ENCODE measurements around the gene PC.

The PC gene

DNA sequence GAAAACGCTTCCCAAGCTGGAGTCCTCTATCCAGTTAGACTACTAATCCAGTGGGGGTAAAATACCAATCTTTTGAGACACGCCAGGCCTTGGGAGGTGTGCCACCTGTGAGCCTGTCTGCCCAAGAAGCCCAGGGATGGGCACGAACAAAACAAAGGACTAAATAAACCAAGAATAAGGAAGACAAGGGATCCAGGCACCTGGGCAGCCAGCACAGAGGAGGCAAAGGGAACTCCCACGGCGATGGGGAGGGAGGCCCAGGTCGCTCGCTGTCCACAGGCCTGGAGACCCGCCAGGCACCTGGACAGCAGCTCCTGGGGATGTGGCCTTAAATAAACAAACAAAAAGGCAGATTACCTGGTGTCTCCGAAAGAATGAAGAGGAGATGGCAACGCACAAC lies 69.9 kb downstream of the PC start:
- ATAC-seq: no peak

DNA sequence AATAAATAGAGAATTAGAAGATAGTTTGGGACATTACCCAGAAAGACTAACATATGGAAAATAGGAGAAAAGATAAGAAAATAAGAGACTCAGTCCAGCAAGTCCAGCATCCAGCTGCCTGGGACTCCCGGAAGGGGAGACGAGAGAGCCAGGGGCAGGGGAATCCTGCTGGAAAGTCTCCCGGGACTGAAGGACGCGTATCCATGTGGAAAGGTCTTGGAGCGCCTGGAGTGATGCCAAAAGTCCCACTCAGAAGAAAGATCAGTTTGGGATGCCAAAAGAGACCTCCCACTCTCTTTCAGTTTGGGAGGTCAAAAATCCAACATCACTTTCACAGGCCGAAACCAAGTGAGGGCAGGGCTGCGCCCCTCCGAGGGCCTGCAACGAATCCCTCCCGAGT lies 70.7 kb downstream of the PC start:
- no peak for ATAC-seq
- TF ChIP-seq, protein P1, sequence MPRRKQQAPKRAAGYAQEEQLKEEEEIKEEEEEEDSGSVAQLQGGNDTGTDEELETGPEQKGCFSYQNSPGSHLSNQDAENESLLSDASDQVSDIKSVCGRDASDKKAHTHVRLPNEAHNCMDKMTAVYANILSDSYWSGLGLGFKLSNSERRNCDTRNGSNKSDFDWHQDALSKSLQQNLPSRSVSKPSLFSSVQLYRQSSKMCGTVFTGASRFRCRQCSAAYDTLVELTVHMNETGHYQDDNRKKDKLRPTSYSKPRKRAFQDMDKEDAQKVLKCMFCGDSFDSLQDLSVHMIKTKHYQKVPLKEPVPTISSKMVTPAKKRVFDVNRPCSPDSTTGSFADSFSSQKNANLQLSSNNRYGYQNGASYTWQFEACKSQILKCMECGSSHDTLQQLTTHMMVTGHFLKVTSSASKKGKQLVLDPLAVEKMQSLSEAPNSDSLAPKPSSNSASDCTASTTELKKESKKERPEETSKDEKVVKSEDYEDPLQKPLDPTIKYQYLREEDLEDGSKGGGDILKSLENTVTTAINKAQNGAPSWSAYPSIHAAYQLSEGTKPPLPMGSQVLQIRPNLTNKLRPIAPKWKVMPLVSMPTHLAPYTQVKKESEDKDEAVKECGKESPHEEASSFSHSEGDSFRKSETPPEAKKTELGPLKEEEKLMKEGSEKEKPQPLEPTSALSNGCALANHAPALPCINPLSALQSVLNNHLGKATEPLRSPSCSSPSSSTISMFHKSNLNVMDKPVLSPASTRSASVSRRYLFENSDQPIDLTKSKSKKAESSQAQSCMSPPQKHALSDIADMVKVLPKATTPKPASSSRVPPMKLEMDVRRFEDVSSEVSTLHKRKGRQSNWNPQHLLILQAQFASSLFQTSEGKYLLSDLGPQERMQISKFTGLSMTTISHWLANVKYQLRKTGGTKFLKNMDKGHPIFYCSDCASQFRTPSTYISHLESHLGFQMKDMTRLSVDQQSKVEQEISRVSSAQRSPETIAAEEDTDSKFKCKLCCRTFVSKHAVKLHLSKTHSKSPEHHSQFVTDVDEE (CRISPR knock-in tag; IDR thresholded peaks at IDR 0.05): no peak
- TF ChIP-seq GLIS3 (CRISPR knock-in tag; IDR thresholded peaks at IDR 0.05) (no peak), BACH2 (CRISPR knock-in tag; IDR thresholded peaks at IDR 0.05; ENCODE audit: borderline replicate concordance) (no peak), CSDC2 (CRISPR knock-in tag; IDR thresholded peaks at IDR 0.05) (no peak), ZFP3 (CRISPR knock-in tag; IDR thresholded peaks at IDR 0.05) (no peak)

More for the DNA sequence above, 69.9 kb downstream of the PC start:
- TF ChIP-seq ISL1 (CRISPR knock-in tag; IDR thresholded peaks at IDR 0.05): no peak
- TF ChIP-seq TOX (CRISPR knock-in tag; IDR thresholded peaks at IDR 0.05; ENCODE audit: borderline replicate concordance): no peak
- TF ChIP-seq ARNTL (CRISPR knock-in tag; IDR thresholded peaks at IDR 0.05; ENCODE audit: borderline replicate concordance, low read depth): no peak
- TF ChIP-seq GLIS3 (CRISPR knock-in tag; IDR thresholded peaks at IDR 0.05): no peak
- no peak for TF ChIP-seq ESRRG (CRISPR knock-in tag; IDR thresholded peaks at IDR 0.05)
- TF ChIP-seq ZNF565 (CRISPR knock-in tag; conservative IDR thresholded peaks at IDR 0.05; ENCODE audit: low read depth): no peak
- no peak for TF ChIP-seq TCF4 (CRISPR knock-in tag; IDR thresholded peaks at IDR 0.05; ENCODE audit: borderline replicate concordance)
- TF ChIP-seq, protein P2, sequence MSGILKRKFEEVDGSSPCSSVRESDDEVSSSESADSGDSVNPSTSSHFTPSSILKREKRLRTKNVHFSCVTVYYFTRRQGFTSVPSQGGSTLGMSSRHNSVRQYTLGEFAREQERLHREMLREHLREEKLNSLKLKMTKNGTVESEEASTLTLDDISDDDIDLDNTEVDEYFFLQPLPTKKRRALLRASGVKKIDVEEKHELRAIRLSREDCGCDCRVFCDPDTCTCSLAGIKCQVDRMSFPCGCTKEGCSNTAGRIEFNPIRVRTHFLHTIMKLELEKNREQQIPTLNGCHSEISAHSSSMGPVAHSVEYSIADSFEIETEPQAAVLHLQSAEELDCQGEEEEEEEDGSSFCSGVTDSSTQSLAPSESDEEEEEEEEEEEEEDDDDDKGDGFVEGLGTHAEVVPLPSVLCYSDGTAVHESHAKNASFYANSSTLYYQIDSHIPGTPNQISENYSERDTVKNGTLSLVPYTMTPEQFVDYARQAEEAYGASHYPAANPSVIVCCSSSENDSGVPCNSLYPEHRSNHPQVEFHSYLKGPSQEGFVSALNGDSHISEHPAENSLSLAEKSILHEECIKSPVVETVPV (CRISPR knock-in tag; IDR thresholded peaks at IDR 0.05): no peak
- TF ChIP-seq ZFP3 (CRISPR knock-in tag; IDR thresholded peaks at IDR 0.05): no peak
- TF ChIP-seq, protein P3, sequence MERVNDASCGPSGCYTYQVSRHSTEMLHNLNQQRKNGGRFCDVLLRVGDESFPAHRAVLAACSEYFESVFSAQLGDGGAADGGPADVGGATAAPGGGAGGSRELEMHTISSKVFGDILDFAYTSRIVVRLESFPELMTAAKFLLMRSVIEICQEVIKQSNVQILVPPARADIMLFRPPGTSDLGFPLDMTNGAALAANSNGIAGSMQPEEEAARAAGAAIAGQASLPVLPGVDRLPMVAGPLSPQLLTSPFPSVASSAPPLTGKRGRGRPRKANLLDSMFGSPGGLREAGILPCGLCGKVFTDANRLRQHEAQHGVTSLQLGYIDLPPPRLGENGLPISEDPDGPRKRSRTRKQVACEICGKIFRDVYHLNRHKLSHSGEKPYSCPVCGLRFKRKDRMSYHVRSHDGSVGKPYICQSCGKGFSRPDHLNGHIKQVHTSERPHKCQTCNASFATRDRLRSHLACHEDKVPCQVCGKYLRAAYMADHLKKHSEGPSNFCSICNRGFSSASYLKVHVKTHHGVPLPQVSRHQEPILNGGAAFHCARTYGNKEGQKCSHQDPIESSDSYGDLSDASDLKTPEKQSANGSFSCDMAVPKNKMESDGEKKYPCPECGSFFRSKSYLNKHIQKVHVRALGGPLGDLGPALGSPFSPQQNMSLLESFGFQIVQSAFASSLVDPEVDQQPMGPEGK (CRISPR knock-in tag; IDR thresholded peaks at IDR 0.05; ENCODE audit: borderline replicate concordance): no peak
- no peak for TF ChIP-seq RARB (CRISPR knock-in tag; IDR thresholded peaks at IDR 0.05)
- TF ChIP-seq, protein P4, sequence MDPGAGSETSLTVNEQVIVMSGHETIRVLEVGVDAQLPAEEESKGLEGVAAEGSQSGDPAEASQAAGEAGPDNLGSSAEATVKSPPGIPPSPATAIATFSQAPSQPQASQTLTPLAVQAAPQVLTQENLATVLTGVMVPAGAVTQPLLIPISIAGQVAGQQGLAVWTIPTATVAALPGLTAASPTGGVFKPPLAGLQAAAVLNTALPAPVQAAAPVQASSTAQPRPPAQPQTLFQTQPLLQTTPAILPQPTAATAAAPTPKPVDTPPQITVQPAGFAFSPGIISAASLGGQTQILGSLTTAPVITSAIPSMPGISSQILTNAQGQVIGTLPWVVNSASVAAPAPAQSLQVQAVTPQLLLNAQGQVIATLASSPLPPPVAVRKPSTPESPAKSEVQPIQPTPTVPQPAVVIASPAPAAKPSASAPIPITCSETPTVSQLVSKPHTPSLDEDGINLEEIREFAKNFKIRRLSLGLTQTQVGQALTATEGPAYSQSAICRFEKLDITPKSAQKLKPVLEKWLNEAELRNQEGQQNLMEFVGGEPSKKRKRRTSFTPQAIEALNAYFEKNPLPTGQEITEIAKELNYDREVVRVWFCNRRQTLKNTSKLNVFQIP (CRISPR knock-in tag; IDR thresholded peaks at IDR 0.05; ENCODE audit: borderline replicate concordance, low read depth): no peak
- no peak for TF ChIP-seq CSDC2 (CRISPR knock-in tag; IDR thresholded peaks at IDR 0.05)

DNA sequence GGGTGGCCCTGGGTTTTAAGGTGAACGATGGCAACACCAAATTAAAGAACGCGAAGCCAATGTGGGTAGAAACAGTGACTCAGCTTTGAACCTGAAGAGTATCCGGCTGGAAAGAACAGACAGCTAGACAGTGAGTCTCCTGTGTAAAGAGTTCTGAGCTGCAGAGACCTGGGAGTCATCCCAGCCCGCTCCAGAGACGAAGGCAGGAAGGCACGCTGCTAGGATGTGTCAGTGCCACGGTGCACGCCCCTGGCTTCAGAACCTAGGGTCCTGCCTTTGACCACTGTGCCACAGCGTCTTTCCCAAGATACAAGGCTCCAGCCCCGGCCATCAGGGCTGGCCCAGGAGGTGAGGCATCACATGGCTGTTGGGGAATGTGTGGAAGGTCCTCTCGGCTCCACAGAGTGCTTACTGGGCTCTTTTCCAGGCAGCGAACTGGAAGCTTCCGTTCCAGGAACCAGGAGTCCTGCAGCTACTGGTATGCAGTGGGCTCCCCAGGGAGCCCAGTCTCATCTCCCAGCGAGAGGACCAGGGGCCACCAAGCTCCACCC lies 71.4 kb downstream of the PC start:
- no peak for TF ChIP-seq ZNF70 (CRISPR knock-in tag; IDR thresholded peaks at IDR 0.05)
- no peak for TF ChIP-seq ZNF8 (CRISPR knock-in tag; IDR thresholded peaks at IDR 0.05)
- TF ChIP-seq, protein P2 (CRISPR knock-in tag; IDR thresholded peaks at IDR 0.05): no peak
- TF ChIP-seq ZC3H10 (CRISPR knock-in tag; IDR thresholded peaks at IDR 0.05): no peak
- TF ChIP-seq CSDC2 (CRISPR knock-in tag; IDR thresholded peaks at IDR 0.05): no peak
- peak; percentile 9; the same call in 1 of the 3 replicates for ATAC-seq

DNA sequence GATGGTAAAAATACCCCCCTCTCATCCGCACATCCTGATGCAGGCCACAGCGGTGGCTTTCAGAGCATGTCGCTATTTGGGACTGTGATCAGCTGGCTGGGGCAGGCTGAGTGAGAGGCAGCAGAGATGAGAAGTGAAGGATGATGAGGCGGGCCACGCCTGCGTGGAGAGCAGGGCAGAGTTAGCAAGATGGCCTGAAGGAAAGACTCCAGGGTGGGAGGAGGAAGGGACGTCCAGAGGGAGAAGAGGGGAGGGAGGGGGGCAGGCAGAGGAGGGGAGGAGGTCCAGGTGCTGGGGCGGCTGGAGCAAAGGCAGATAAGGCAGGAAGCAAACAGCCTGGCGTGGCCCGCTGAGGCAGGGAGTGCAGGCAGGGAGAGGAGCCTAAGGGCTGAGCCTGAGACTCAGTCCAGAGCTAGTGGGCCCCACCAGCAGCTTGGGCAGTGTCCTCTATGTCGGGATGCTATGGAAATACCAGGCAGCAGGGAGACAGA lies 72.2 kb downstream of the PC start:
- TF ChIP-seq ARNTL (CRISPR knock-in tag; IDR thresholded peaks at IDR 0.05; ENCODE audit: borderline replicate concordance, low read depth) (no peak), ISL1 (CRISPR knock-in tag; IDR thresholded peaks at IDR 0.05) (no peak), ESRRG (CRISPR knock-in tag; IDR thresholded peaks at IDR 0.05) (no peak), TOX (CRISPR knock-in tag; IDR thresholded peaks at IDR 0.05; ENCODE audit: borderline replicate concordance) (no peak), OSR1 (CRISPR knock-in tag; IDR thresholded peaks at IDR 0.05) (no peak), ZNF70 (CRISPR knock-in tag; IDR thresholded peaks at IDR 0.05) (no peak), GLIS3 (CRISPR knock-in tag; IDR thresholded peaks at IDR 0.05) (no peak)
- TF ChIP-seq, protein P5, sequence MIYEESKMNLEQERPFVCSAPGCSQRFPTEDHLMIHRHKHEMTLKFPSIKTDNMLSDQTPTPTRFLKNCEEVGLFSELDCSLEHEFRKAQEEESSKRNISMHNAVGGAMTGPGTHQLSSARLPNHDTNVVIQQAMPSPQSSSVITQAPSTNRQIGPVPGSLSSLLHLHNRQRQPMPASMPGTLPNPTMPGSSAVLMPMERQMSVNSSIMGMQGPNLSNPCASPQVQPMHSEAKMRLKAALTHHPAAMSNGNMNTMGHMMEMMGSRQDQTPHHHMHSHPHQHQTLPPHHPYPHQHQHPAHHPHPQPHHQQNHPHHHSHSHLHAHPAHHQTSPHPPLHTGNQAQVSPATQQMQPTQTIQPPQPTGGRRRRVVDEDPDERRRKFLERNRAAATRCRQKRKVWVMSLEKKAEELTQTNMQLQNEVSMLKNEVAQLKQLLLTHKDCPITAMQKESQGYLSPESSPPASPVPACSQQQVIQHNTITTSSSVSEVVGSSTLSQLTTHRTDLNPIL (CRISPR knock-in tag; IDR thresholded peaks at IDR 0.05; ENCODE audit: low read depth): no peak

More for the DNA sequence above, 72.2 kb downstream of the PC start:
- ATAC-seq: no peak; the same call in 2 of the 3 replicates
